Brain pericyte (primary cell): ENCODE measurements around the gene LRRC8D.
"Not testable (repeated sequence)": the region's sequence is repeated elsewhere in the genome, so short reads cannot be mapped to it uniquely, and the experiment has no call there.

ENCODE experiments used
- DNase-seq: peaks from one replicate; pipeline ENCODE4 v3.0.0-alpha.2; 2012; ENCODE audit warnings: low read depth, low spot score

The LRRC8D gene

DNA sequence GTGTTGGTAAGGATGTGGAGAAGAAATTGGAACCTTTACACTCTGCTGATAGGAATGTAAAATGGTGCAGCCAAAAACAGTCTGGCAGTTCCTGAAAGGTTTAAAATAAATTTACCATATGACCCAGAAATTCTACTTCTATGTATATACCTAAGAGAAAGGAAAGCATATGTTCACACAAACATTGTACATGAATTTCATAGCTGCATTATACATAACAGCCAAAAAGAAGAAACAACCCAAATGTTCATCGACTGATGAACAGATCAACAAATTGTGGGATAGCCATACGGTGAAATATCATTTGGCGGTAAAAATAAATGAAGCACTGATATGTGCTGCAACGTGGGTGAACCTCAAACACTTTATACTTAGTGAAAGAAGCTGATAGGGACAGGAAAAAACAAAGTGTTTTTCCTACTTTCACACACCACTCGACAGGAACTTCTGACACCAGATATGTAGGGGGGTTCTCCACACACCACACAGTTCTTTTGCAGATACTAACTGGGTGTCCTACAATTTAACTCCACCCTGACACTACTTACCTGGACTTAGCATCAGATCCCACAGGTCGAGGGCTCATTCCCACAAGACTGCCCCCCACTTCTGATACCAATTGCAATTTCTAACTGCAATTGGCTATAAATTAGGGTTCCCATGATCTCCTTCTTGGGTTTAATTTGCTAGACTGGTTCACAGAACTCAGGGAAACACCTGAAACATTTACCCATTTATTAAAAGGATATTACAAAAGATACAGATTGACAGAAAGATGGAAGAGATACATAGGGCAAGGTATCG, 138.2 kb downstream of the LRRC8D start:
- no peak for DNase-seq

DNA sequence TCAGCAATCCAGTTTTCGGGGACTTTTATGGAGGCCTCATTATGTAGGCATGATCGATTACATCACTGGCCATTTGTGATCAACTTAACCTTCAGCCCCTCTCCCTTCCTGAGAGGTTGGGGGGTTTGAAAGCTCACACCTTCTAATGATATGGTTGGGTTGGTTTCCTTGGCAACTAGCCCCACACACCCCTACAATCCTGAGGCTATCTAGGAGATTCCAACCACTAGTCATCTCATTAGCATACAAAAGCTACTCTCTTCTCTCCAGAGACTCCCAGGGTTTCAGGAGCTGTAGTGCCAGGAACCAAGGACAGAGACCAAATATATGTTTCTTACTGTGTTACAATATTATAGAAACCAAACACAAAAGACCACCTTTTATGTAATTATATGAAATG, 138.9 kb downstream of the LRRC8D start:
- DNase-seq = no peak

DNA sequence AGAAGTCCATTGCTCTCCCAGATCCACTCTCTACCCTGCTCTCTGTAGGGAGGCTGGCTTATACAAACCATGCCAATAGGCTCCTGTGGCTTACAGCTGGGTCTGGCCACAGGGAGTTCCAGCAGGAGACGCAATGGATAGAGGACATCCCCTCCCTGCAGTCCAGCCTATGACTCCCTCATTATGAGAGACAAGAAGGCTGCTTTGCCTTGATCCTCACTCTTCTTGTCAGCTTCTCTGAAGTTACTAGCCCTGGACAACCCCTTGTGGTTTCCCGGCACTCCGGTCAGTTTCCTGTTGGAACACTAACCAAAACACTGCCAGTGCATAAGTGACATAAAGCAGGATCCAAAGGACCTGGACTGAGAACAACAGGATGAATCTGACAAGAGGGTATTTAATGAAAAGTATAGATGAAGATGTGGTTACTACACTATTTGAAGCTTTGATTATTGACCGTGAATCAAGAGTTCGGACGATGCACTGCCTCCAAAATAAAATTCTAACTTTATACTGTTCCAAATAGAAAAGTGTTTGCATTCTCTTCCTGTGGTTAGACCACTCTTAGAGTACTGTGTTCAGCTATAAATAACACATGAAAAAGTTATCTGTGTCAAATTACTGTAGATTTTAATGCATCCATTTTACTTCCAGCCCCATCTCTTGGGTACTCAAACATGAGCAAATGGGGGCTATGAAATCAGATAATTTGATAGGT, 141.4 kb downstream of the LRRC8D start:
- DNase-seq = peak; percentile 26

DNA sequence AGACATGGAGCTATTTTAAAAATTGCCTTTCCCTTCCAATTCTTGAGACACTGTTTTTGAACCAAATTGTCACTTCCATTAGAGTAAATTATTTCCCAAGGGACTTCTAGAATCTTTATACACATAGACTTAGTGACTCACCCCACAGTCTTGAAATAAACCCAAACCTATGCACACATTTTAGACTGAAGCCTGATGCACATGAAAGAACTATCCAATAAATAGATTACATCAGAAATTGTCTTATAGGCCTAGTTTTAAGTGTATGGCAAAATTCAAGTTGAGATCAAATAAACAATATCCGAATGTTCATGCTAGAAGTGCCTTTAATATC, 141.9 kb downstream of the LRRC8D start:
- DNase-seq = no peak

DNA sequence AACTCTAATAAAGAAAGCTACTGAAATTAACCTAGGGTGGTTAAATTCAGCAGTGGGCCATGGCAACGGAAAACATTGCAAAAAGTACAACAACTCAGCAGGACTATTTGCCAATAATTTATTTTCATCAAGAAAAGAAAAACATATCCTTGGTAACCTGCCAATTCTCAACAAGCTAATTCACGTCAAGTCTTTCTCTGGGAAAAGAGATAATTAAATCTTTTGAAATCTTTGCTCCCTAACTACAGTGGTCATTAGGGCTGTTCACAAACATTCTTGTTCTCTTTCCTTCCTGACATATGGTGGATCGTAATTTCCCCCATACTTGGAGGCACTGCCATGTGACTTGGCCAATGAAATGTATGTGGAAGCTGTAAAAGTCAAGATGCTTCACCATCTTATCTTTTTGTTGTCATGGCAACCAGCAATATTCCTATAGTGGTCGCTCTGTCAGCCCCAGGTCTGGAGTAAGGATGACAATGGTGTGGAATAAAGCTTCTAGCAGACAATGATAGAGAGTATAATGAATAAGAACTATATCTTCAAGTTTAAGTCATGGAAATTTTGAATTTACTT, 144.4 kb downstream of the LRRC8D start:
- DNase-seq = no peak

DNA sequence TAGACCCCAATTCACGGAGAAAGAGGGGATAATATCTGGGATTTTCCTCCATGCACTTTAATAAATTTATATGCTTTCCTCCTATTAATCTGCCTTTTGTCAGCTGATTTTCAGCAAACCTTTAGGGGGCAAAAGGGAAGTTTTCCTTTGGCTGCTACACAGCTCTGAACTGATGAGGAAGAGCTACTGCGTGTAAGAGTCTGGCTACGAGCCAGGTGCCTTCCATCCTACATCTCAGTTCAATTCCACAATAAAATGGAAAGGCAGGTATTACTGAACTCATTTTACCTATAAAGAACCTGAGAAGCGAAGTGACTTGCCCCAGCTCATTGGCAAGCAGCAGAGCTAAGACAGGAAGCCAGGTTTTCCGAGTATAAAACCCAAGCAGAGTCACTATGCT, 145.8 kb downstream of the LRRC8D start:
- no peak for DNase-seq

DNA sequence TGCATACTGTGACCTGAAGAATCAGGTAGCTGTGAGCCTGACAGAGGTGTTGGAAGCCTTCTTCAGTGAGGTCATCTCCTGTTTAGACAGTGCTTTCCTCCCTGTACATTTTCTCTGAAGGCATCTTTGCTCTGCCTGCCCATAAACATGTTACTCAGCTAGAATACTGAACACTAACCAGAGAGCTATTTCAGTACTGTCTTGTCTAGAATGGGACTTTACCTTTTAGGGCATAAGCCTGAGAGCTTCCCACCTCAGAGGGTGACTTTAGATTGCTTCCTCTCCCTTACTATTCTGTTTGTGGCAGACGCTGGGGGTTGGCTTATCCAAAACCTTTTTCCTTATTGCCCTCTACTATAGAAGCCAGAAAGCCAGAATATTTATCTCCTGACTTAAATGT, 150.8 kb downstream of the LRRC8D start:
- DNase-seq = no peak

DNA sequence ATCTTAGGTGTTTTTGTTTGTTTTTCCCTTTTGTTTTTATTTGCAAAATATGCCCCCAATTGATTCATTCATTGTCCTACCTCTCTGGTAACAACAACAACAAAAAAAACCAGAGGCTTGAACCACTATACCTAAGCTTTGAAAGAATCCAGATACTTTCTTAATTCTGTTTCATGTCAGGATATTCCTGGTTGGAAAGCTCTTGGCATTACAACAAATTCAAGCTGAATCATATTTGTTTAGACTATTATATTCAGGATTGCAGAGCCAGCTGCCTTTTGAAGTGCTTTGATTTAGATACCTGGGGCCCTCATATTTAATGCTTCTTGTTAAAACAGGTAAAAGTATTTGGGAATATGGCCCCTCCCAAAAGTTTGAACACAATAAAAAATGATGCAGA, 151.2 kb downstream of the LRRC8D start:
- DNase-seq = no peak

DNA sequence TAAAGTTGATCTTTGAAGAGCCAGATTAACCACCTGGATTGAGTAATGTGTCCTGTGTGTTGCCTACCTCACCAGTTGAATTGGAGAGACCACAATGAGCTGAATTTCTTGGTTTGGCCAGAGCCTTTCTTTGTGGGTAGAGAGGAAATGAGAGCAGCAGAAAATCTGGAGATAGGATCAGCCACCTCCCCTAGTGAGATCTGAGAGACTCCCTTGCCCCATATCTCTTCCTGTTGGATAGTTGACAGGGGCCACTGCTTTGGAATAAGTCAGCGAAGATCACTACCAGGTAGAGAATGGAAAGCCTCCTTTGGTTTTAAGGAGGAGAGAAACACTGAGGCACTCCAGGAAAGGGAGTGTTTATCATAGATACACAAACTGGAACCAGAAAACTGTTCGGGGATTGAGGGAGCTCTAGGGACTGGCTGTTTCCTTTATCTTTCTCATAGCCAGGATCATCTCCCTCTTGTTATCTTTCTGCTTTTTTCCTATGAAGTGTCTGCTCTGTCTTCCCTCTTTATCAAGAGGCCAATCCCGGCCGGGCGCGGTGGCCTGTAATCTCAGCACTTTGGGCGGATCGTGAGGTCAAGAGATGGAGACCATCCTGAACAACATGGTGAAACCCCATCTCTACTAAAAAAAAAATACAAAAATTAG, 152.8 kb downstream of the LRRC8D start:
- no peak for DNase-seq

DNA sequence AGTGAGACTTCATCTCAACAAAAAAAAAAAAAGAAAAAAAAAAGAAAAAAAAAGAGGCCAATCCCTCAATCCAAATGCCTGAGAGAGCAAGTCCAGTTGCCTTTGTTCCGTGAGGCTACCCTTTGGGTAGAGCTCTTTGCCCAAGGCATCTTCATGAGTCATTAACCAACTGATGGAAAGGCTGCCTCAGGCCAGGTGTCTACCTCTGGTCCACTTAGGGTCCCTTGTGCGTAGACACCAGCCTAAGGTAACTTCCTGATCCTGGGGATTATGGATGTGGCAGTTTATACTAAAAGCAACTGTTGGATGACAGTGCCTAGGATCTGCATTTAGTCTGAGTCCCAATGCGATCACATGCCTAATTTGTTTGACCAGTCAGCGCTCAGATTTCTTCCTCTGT, 153.4 kb downstream of the LRRC8D start:
- no peak for DNase-seq

DNA sequence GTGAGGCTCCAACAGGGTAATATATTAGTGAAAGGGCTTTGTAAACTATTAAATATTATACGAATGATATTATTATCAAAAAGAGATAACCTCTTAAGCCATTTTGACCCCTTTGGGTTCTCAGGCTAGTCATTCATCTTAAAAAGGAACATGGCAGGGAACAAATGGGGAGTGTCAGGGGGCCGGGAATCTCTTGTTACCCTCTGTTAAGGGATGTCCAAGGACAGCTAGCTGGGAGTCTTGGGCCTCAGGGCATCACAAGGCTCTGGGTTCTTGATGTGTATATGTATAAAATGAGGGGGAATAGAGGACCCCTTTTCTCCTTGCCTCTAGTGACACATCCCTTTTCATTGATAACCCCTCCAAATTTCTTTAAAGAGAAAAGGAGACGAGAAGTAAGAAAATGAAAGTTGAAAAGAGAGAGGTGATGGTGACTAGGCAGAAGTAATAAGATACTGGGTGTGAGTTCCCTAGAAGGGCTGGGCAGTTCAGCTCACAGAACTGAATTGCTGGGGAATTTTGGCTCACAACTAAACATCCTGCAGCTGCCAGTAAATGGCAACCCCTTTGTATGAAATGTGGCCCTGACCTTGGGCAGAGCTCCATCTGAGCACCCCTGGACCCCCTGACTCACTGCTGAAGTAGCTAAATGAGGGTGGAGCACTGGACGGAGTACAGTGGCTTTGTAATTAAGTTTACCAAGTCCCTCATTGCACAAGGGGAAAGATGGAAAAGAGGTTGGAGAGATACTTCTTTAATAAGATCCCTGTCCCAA, 154.1 kb downstream of the LRRC8D start:
- no peak for DNase-seq

DNA sequence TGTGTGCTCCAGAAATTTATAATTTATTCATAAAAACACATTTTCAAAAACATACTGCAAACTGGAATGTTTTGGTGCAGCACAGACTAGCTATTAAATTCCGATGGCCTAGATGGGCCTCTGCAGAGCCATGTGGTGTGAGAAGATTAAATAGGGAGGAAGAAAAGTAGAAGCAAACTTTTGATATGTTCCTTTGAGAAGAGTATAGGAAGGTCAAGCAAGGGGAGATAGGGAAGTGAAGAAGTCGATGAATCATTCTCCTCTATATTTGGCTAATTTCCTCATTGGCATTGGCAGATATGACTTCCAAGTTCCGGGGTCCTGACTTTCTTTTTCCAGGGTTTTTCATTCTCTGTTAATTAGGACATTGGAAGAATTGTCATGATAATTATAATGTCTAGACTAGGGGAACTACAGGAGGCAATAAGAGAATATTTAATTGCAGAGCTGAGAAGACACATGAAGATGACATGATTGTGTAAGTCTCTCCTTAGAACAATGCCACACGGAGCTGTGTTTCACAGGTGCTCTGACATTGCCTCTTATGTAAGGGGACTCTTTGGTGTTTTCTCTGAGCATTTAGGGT, 154.8 kb downstream of the LRRC8D start:
- no peak for DNase-seq

DNA sequence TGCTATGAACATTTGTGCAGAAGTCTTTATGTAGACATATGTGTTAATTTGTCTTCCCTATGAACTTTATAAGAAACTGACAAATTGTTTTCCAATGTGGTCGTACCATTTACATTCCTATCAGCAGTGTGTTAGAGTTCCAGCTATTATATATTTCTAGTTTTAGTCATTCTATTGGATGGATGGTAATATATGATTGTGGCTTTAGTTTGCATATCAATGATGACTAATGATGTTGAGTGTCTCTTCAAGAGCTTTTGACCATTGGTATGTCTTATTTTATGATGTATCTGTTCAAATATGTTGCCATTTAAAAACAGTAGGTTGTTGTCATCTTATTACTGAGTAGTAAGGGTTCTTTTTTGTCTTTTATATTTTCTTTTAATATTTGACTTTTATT, 157.9 kb downstream of the LRRC8D start:
- DNase-seq = no peak

DNA sequence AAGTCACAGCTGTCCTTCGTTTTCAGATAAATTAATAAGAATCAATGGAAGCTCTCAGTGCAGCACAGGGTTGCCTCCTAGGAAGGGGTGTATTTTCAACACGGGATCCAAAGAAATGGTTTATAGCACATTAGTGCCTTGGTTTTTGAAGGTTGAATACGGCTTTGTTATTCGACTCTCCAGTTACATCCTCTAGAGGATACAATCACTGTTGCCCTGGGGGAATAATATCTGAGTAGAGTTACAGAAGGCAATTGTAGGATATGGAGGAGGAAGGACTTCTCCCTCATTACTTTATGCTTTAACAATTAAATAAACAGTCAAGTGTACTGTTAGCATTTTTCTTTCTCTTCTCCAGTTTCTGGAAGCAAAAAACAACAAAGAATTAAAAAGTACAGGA, 159.8 kb downstream of the LRRC8D start:
- peak; percentile 53 for DNase-seq

DNA sequence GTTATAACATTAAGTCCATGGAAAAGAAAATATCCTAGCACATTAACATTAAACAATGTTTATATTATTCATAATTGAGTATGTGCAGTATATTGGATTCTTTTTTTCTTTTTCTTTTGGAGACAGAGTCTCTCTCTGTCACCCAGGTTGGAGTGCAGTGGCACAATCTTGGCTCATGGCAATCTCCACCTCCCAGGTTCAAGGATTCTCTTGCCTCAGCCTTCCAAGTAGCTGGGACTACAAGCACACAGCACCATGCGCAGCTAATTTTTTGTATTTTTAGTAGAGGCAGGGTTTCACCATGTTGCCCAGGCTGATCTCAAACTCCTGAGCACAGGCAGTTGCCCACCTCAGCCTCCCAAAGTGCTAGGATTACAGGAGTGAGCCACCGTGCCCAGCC, 162.0 kb downstream of the LRRC8D start:
- DNase-seq = not testable (repeated sequence)

DNA sequence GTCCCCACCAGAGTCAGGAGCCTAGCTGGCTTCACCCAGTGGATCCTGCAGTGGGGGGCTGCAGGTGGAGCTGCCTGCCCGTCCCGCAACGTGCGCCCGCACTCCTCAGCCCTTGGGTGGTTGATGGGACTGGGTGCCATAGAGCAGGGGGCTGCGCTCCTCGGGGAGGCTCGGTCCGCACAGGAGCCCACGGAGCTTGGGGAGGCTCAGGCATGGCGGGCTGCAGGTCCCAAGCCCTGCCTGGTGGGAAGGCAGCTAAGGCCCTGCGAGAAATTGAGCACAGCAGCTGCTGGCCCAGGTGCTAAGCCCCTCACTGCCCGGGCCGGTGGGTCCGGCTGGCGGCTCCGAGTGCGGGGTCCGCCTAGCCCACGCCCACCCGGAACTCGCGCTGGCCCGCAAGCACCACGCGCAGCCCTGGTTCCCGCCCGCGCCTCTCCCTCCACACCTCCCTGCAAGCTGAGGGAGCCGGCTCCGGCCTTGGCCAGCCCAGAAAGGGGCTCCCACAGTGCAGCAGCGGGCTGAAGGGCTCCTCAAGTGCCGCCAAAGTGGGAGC, 163.8 kb downstream of the LRRC8D start:
- DNase-seq = not testable (repeated sequence)

DNA sequence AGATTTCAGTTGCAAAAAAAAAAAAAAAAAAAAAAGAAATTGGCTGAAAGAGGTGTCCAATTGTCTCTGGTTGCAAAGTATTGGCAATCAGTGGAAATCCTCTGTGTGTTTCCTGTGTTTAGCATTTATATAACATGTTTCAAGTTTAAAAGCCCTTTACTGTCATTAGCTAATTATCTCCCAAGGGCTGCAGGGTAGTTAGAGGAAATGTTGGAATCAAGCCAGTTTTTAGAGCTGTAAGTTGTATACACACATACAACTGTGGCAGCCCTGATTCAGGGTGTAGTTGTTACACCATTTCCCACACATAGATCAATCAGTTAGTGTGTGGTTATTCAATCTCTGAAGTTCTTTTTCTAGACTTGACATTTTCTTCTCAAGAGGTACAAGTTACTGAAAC, 165.2 kb downstream of the LRRC8D start:
- DNase-seq = no peak
